GM12878 (cell line): Measurements from ENCODE around the gene SMAD2. TPM values are rescaled to one million over a fixed set of nuclear protein-coding genes. Genes with fewer than 3 reads are reported as not detected.
A peak's percentile ranks its signal among the peaks of the same experiment; 100 is the strongest.

ENCODE experiments used
- ATAC-seq: fragments of 200-7000 bp; cut with Tn5 transposase; 3 replicates; pipeline ENCODE4 v1.9.1; 2020; ENCODE audit warnings: mild to moderate bottlenecking, moderate library complexity
- BruUV-seq: library from RNA; stranded (reverse); fragments of 400-500 nt; replicated peaks from 2 replicates; lab custom pipeline; 2021; lab: Mats Ljungman, UMichigan
- CTCF ChIA-PET: fragments of 300-600 bp; sonication (Branson Sonifier 250); formaldehyde crosslinking; extraction: SDS; loops from one replicate; lab custom pipeline; 2021; ENCODE audit warnings: inconsistent platforms; lab: Yijun Ruan, JAX
- POLR2A ChIA-PET: fragments of 350-600 bp; formaldehyde crosslinking; extraction: SDS; loops from one replicate; lab custom pipeline; 2021; ENCODE audit warnings: inconsistent platforms; lab: Charles Lee
- RAD21 ChIA-PET: fragments of 300-600 bp; sonication (Branson Sonifier 250); formaldehyde crosslinking; loops from one replicate; lab custom pipeline; 2023; ENCODE audit warnings: antibody characterized with exemption; ENCODE audit not compliant: unreplicated experiment; lab: Charles Lee
- SMC1A ChIA-PET: fragments of 300-600 bp; sonication (Branson Sonifier 250); formaldehyde crosslinking; loops from one replicate; lab custom pipeline; 2023; ENCODE audit not compliant: unreplicated experiment, uncharacterized antibody; lab: Charles Lee
- DNase-seq: peaks from one replicate; pipeline ENCODE4 v3.0.0-alpha.2; 2011; ENCODE audit warnings: low read depth, low spot score
- FAIRE-seq: peaks from 3 replicates; lab custom pipeline; 2011; peaks lifted over from hg19 to GRCh38; lab: Jason Lieb, UNC
- H2AFZ ChIP-seq: 2 replicates; pipeline ENCODE4 v1.6.0; 2011; ENCODE audit warnings: low read depth, low read length, control low read depth; ENCODE audit not compliant: control insufficient read depth
- H3K27ac ChIP-seq: 2 replicates; pipeline ENCODE4 v1.5.1; 2011; ENCODE audit warnings: control low read depth; ENCODE audit not compliant: control insufficient read depth, insufficient read depth
- H3K27me3 ChIP-seq, 2 experiments: replicated peaks in 1 of 2; 2 replicates each; pipeline versions ENCODE4 v1.6.0 to v1.6.1; 2011; ENCODE audit warnings: low read length in 1 of 2; ENCODE audit not compliant: control insufficient read depth in 2 of 2, insufficient read depth in 2 of 2
- H3K36me3 ChIP-seq, 2 experiments: 2 replicates each; pipeline ENCODE4 v1.5.1; 2011; ENCODE audit warnings: low read length in 1 of 2; ENCODE audit not compliant: control insufficient read depth in 2 of 2, insufficient read depth in 2 of 2
- H3K4me1 ChIP-seq: 2 replicates; pipeline ENCODE4 v1.6.1; 2011; ENCODE audit warnings: mild to moderate bottlenecking, low read length, moderate library complexity, mixed read lengths; ENCODE audit not compliant: control insufficient read depth, insufficient read depth
- H3K4me2 ChIP-seq: 2 replicates; pipeline ENCODE4 v1.6.0; 2011; ENCODE audit warnings: control low read depth; ENCODE audit not compliant: control insufficient read depth, insufficient read depth
- H3K4me3 ChIP-seq: fragments of 200-600 bp; sonication (generic); 2 replicates; pipeline ENCODE4 v1.5.1; 2016
- H3K79me2 ChIP-seq: 2 replicates; pipeline ENCODE4 v1.6.0; 2011; ENCODE audit warnings: low read length; ENCODE audit not compliant: control insufficient read depth, insufficient read depth
- H3K9ac ChIP-seq: 2 replicates; pipeline ENCODE4 v1.8.0; 2011; ENCODE audit warnings: low read length, control low read depth, mixed read lengths; ENCODE audit not compliant: control insufficient read depth, insufficient read depth
- H3K9me3 ChIP-seq: replicated peaks from 3 replicates; pipeline ENCODE4 v1.5.1; 2011; ENCODE audit warnings: mild to moderate bottlenecking, low read length; ENCODE audit not compliant: control insufficient read depth, insufficient read depth
- H4K20me1 ChIP-seq: 2 replicates; pipeline ENCODE4 v1.6.0; 2011; ENCODE audit not compliant: control insufficient read depth, insufficient read depth
- ATF7 ChIP-seq: fragments of 450-650 bp; IDR thresholded peaks from 2 replicates; pipeline ENCODE4 v1.6.1; 2016; ENCODE audit warnings: low read depth, mild to moderate bottlenecking
- CREB1 ChIP-seq: IDR thresholded peaks from 2 replicates; pipeline ENCODE4 v1.6.1; 2012; ENCODE audit warnings: low read depth, mild to moderate bottlenecking, inconsistent platforms
- CTCF ChIP-seq, 3 experiments: IDR thresholded peaks in 2 of 3; conservative IDR thresholded peaks in 1 of 3; 2 replicates each; pipeline ENCODE4 v1.5.1; 2011; ENCODE audit warnings: low read depth in 3 of 3, low read length in 3 of 3, mild to moderate bottlenecking in 3 of 3, control low read depth in 2 of 3, moderate library complexity in 2 of 3, inconsistent platforms in 1 of 3, mixed read lengths in 1 of 3; ENCODE audit not compliant: control insufficient read depth in 2 of 3, insufficient read depth in 1 of 3; ENCODE audit errors: extremely low read depth in 1 of 3
- DPF2 ChIP-seq: fragments of 450-650 bp; IDR thresholded peaks from 2 replicates; pipeline ENCODE4 v1.6.1; 2017; ENCODE audit warnings: mild to moderate bottlenecking
- MEF2A ChIP-seq: IDR thresholded peaks from 2 replicates; pipeline ENCODE4 v1.6.1; 2011; ENCODE audit warnings: low read depth, mild to moderate bottlenecking, low read length, moderate library complexity; ENCODE audit not compliant: insufficient read depth
- MYB ChIP-seq: fragments of 150-350 bp; IDR thresholded peaks from 2 replicates; pipeline ENCODE4 v1.6.1; 2014; ENCODE audit warnings: mild to moderate bottlenecking, low read depth, low read length, borderline replicate concordance
- PAX8 ChIP-seq: fragments of 450-650 bp; IDR thresholded peaks from 2 replicates; pipeline ENCODE4 v1.6.1; 2017; ENCODE audit warnings: mild to moderate bottlenecking, moderate library complexity
- REST ChIP-seq: IDR thresholded peaks from 2 replicates; pipeline ENCODE4 v1.6.1; 2012; ENCODE audit warnings: mild to moderate bottlenecking, low read depth, low read length
- SMAD1 ChIP-seq: fragments of 450-650 bp; IDR thresholded peaks from 2 replicates; pipeline ENCODE4 v1.6.1; 2018; ENCODE audit warnings: mild to moderate bottlenecking, low read depth; ENCODE audit not compliant: partially characterized antibody
- TBL1XR1 ChIP-seq: IDR thresholded peaks from 2 replicates; pipeline ENCODE4 v1.6.1; 2012; ENCODE audit warnings: low read depth, low read length, improper control_type of control experiment
- YY1 ChIP-seq: IDR thresholded peaks from 2 replicates; pipeline ENCODE4 v1.6.1; 2011; ENCODE audit warnings: low read depth, mild to moderate bottlenecking, low read length
- ZNF207 ChIP-seq: fragments of 450-650 bp; IDR thresholded peaks from 2 replicates; pipeline ENCODE4 v1.6.1; 2014; ENCODE audit warnings: antibody characterized with exemption, mild to moderate bottlenecking, borderline replicate concordance
- ZNF384 ChIP-seq: IDR thresholded peaks from 2 replicates; pipeline ENCODE4 v1.6.1; 2012; ENCODE audit warnings: low read depth, mild to moderate bottlenecking, low read length, improper control_type of control experiment, borderline replicate concordance
- WGBS: methylation state at CpG from one replicate; pipeline ENCODE4 v1.1.6; 2016; ENCODE audit warnings: low lambda C conversion rate; ENCODE audit not compliant: insufficient replicate concordance, insufficient coverage; ENCODE audit errors: missing lambda C conversion rate; 5-methylcytosine and 5-hydroxymethylcytosine counted together
- in situ Hi-C: fragments of 300-500 bp; cut with MboI; formaldehyde crosslinking; loops from 9 replicates; pipeline ENCODE4 v1.14.3; 2018; ENCODE audit warnings: mixed read lengths
- intact Hi-C: fragments of 100-400 bp; cut with micrococcal nuclease; formaldehyde crosslinking; loops from one replicate; pipeline ENCODE4 v1.14.2; 2022; ENCODE audit not compliant: unreplicated experiment
- polyA plus RNA-seq, 11 experiments: library from polyadenylated mRNA; depleted of rRNA in 4 of 11; unstranded in 6 of 11; stranded (reverse) in 5 of 11; fragments of >200 nt; fragmentation: Nextera tagmentation in 4 of 11; fragmentation: Illumina TruSeq in 1 of 11; extraction: Ambion mirVana in 4 of 11; extraction: Trizol in 1 of 11; gene quantifications; 1 replicate in 1 of 11; 2 replicates in 10 of 11; pipeline versions ENCODE4 v1.2.1 to v1.2.3, GENCODE V29; 2011 to 2016; ENCODE audit warnings: inconsistent platforms in 2 of 11, missing spikeins in 2 of 11, low read depth in 1 of 11
- total RNA-seq, 4 experiments: library from RNA; depleted of rRNA in 3 of 4; stranded (reverse); fragments of >200 nt in 3 of 4; fragmentation: Illumina TruSeq in 1 of 4; extraction: Trizol in 1 of 4; gene quantifications; 2 replicates each; pipeline versions ENCODE4 v1.2.1 to v1.2.3, GENCODE V29; 2013 to 2021
- TF ChIP-seq, protein P1 (sequence below): IDR thresholded peaks from 2 replicates; pipeline ENCODE4 v1.6.1; 2011; ENCODE audit warnings: low read depth, low read length, improper control_type of control experiment, borderline replicate concordance

The SMAD2 gene
- total and polyA plus RNA-seq, 10 of the 15 experiments (the other 5 are each of a cell fraction or from before 2014, with no cell fraction given) = 28.8 to 111 (median 65.8) TPM

- peak in 2 of 3 experiments; percentile 38 to 46; a peak in 3 of 6 replicates for TF ChIP-seq CTCF (IDR thresholded peaks at IDR 0.05 in 2 of 3, conservative IDR thresholded peaks at IDR 0.05 in 1 of 3; ENCODE audit: control insufficient read depth in 2 of 3, extremely low read depth in 1 of 3, insufficient read depth in 1 of 3, low read depth in 3 of 3, low read length in 3 of 3)
These were observed 1.3 kb upstream of the SMAD2 start (continued) for GRCh38 chr18:47931718-47932103.

DNA sequence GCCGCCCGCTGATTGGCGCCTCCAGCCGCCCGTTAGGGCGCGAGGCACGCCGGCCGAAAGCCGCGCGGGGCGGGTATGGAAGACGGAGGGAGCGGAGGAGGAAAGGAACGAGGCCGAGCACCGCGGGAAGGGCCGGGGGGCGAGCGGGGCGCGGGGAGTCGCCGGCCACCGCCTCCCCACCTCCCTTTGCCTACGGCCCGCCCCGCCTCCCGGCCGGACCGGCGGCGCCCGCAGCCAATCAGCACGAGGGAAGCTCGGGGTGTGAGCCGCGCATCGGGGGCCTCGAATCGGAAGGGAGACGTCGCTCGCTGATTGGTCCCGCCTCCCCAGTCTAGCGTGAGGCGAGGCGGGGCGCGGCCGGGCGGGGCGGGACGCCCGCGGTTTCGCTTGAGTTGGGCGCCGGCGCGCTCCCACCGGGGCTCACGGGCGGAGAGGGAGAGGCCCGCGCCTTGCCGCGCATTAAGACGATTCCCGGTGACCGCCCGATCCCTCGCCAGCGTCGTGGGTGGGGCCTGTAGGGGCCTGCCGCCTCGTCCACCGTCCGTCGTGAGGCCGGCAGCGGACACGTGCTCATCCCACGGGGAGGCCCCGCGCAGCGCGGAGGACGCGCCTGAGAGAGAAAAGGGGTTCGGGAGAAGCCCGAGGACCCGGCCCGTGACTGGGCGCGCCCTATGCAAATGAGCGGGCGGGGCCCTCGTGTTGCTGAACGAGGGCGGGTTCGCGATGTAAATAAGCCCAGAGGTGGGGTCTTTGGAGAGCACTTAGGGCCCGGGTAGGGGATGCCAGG, 665 bp upstream of the SMAD2 start:
- H3K79me2 ChIP-seq = peaks cover 39% of the 10 kb centered on the region
- whole genome bisulfite sequencing = under 1% methylated on average over 64 of the region's 107 CpGs
- peak overlapping the region; percentile 85 for H2AFZ ChIP-seq
- FAIRE-seq (peak; percentile 83), ATAC-seq (peak; percentile 90), DNase-seq (peak; percentile 73)
- peak overlapping the region; percentile 91 for H3K4me2 ChIP-seq
- POLR2A ChIA-PET = interaction anchor here (0.6 to 1.8 kb wide), 11 partner anchors 9 to 1593 kb away, joined by 3 to 11 read pairs (median 4); no protein-coding TSS in a partner anchor
- H3K27ac ChIP-seq = peak overlapping the region; percentile 86
- H3K36me3 ChIP-seq = no peaks in the 10 kb centered on the region
- CTCF ChIA-PET = no interaction called here
- RAD21 ChIA-PET = interaction anchor here (0.9 to 1.4 kb wide), 2 partner anchors 28 to 31 kb away, joined by 4 read pairs; no protein-coding TSS in a partner anchor
- intact Hi-C loops = loop anchor here (5.0 kb wide), 1 partner anchor 91 kb away; no protein-coding TSS in a partner anchor
- no peaks in the 10 kb centered on the region for H3K27me3 ChIP-seq
- H3K4me3 ChIP-seq = peak overlapping the region; percentile 63; the same call in 1 of the 2 replicates
- TSS peak; percentile 89 for BruUV-seq
- H4K20me1 ChIP-seq = peaks cover 7% of the 10 kb centered on the region; the same call in 1 of the 2 replicates
- no peaks in the 10 kb centered on the region; the same call in 2 of the 3 replicates for H3K9me3 ChIP-seq
- in situ Hi-C loops = no loop called here
- peak overlapping the region; percentile 86 for H3K9ac ChIP-seq
- SMC1A ChIA-PET = no interaction called here
- no peaks in the 10 kb centered on the region for H3K4me1 ChIP-seq
- TF ChIP-seq MEF2A (no peak), MYB (no peak), ATF7 (no peak), ZNF384 (no peak), CREB1 (peak; percentile 16; the same call in 1 of the 2 replicates), TBL1XR1 (no peak), PAX8 (no peak), REST (no peak), ZNF207 (no peak; the same call in 1 of the 2 replicates), DPF2 (peak; percentile 99), YY1 (no peak), SMAD1 (no peak)
- TF ChIP-seq, protein P1, sequence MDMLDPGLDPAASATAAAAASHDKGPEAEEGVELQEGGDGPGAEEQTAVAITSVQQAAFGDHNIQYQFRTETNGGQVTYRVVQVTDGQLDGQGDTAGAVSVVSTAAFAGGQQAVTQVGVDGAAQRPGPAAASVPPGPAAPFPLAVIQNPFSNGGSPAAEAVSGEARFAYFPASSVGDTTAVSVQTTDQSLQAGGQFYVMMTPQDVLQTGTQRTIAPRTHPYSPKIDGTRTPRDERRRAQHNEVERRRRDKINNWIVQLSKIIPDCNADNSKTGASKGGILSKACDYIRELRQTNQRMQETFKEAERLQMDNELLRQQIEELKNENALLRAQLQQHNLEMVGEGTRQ = no peak
